Vagina (tissue), 2 donors: ENCODE results near the gene EPN2.

Source experiments
- POLR2AphosphoS5 ChIP-seq, 2 donors: sonication (generic); formaldehyde crosslinking; IDR thresholded peaks; one replicate each; pipeline ENCODE4 v1.9.0; 2017; ENCODE audit warnings: antibody characterized with exemption in 2 of 2, mild to moderate bottlenecking in 2 of 2, low read depth in 1 of 2; ENCODE audit not compliant: insufficient read depth in 1 of 2
- TF ChIP-seq, protein P1 (sequence below), 3 experiments: fragments of 450-650 bp in 2 of 3; fragments of 200-600 bp in 1 of 3; sonication (generic) in 1 of 3; IDR thresholded peaks; one replicate each; pipeline ENCODE4 v1.5.1; 2017 to 2019; ENCODE audit warnings: antibody characterized with exemption in 3 of 3, mild to moderate bottlenecking in 2 of 3, moderate library complexity in 2 of 3

DNA sequence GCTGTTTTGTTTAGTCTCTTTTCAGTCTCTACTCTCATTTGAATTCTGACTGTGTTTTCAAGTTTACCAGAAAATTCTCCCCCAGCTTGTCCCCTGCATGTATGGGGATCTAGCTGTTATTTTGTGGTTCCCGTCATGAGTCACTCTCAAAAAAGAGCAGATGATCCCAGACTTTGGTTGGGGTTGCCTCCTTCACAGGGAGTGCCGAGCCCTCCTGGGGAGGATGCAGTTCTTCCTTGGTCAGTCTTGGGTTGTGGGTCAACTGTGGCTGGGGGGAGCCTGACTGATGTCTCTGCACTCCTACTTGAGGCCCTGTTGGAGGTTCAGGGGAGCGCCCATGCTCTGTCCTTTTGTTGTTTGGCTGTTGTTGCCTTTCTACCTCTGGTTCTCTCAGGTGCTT, 37.7 kb downstream of the EPN2 start:
- TF ChIP-seq, protein P1, sequence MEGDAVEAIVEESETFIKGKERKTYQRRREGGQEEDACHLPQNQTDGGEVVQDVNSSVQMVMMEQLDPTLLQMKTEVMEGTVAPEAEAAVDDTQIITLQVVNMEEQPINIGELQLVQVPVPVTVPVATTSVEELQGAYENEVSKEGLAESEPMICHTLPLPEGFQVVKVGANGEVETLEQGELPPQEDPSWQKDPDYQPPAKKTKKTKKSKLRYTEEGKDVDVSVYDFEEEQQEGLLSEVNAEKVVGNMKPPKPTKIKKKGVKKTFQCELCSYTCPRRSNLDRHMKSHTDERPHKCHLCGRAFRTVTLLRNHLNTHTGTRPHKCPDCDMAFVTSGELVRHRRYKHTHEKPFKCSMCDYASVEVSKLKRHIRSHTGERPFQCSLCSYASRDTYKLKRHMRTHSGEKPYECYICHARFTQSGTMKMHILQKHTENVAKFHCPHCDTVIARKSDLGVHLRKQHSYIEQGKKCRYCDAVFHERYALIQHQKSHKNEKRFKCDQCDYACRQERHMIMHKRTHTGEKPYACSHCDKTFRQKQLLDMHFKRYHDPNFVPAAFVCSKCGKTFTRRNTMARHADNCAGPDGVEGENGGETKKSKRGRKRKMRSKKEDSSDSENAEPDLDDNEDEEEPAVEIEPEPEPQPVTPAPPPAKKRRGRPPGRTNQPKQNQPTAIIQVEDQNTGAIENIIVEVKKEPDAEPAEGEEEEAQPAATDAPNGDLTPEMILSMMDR (IDR thresholded peaks at IDR 0.05): no peak
- TF ChIP-seq POLR2AphosphoS5 (IDR thresholded peaks at IDR 0.05; ENCODE audit: insufficient read depth in 1 of 2, low read depth in 1 of 2): no peak
